CD4-positive, alpha-beta T cell treated with Interleukin-4 for 4 hours (primary cell): Measurements from ENCODE around the gene FRMD1.

ENCODE experiments used
- DNase-seq: peaks from one replicate; pipeline ENCODE4 v3.0.0-alpha.2; 2020

The FRMD1 gene

GRCh38 chr6:168021581-168021980 lies 57.4 kb downstream of the FRMD1 start:
- DNase-seq, result no peak

- DNase-seq, result no peak
These were observed 58.8 kb downstream of the FRMD1 start for GRCh38 chr6:168020242-168020641.

DNA sequence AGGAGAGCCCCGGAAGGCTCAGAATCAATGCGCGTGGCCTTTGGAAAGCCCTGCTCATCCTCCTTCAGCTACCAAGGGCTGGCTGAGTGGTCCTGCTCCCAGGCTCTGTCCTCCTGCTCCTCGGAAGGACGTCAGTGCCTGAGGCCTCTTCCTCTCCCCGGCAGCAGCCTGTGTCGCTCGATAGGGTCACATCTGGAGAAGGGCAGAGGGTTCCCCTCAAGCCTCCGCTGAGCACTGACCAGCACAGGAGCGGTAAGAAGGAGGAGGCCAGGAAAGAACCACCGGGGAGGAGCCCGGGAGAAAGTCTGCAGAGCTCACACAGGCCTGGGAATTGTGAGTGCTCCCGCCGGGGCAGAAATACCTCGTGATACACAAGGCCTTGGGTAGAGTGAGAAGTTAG lies 60.3 kb downstream of the FRMD1 start:
- no peak for DNase-seq

- no peak for DNase-seq
These were observed 61.4 kb downstream of the FRMD1 start for GRCh38 chr6:168017629-168018028.

- no peak for DNase-seq
These were observed 62.1 kb downstream of the FRMD1 start for GRCh38 chr6:168016721-168017525.

DNA sequence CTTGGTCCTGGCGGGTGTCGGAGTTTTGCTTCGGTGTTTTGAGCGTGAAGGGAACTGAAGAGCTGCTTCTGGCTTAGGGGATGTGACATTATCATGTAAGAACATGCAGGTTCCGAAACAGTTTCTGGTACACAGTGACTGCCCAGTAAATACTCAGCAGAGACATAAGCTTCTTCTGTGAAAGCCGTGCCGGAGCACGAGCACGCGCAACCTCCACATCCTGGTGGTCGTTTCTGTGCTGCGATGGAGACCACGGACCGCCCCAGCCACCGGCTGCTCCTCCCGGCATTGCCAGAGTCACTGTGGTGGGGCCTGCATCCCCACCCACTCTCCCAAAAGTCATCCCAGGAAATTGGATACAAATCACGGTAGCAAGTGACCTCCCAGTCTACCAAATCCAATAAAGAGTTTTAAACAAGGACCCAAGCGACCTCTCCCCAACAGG lies 62.8 kb downstream of the FRMD1 start:
- DNase-seq, result no peak

DNA sequence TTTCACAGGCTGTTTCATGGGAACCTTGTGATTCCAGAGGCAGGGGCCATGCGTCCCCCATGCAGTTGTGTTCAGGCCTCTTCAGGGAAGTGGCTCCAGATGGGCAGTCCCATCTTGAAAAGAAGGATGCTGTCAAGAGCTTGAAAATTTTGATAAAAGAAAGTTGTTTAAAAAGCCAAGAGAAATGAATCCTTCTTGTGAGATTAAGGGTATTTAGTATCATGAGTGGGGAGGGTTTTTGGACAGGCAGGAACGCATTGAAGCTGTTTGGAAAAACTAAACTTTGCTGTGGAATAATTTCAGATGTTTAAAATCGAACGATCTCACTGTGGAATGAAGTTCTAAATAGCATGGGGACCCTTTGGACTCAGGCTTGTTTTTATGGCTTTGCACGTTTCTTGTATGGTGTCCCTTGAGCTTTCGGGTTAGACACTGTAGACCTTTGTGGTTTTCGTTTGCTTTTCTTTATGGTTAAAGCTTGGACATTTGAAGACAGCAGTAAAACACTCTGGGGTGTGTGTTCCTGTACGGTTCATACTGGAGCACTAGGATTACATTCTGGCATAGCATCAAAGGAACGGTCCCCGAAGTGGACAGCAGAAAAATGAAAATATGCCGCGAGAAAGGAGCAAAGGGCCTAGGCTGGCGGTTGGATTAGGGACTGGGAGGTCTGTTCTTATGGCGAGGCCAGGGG lies 63.4 kb downstream of the FRMD1 start:
- DNase-seq, result no peak

- no peak for DNase-seq
These were observed 64.0 kb downstream of the FRMD1 start for GRCh38 chr6:168015009-168015408.

- no peak for DNase-seq
These were observed 64.6 kb downstream of the FRMD1 start for GRCh38 chr6:168014428-168014827.

- no peak for DNase-seq
These were observed 65.6 kb downstream of the FRMD1 start for GRCh38 chr6:168013250-168013915.

DNA sequence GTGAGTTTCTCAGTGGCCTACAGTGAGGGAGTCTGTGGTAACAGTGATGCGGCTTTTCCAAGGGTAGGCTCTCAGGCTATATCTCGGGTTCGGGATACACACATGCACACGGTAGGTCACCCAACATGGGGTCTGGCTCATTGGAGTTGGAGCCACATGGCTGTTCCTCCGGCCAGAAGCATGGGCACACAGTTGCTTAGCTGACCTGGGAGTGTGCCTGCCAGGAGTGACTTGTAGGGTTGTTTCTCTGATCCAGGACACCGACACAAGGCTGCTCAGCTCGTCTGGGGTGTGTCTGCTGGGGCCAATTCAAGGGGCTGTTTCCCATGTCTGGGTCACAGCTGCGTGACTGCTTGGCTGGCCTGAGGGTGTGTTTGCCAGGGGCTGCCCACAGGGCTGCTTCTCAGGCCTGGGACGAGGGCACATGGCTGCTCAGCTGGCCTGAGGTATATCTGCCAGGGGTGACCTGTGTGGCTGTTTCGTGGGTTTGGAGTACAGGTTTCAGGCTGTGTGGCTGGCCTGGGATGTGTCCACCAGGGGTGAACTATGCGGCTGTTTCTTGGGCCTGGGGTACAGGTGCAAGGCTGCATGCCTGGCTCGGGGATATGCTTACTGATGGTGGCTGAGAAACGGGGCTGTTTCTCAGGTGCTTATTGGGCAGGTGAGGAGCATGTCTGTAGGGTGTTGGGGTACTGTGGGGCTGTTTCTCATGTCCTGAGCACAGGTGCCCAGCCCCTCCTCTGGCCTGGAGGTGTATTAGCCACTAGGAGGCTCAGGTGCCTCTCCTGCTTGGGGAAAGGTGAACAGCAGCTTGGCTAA lies 66.4 kb downstream of the FRMD1 start:
- DNase-seq, result no peak

- DNase-seq, result no peak
These were observed 67.7 kb downstream of the FRMD1 start for GRCh38 chr6:168011291-168011690.

DNA sequence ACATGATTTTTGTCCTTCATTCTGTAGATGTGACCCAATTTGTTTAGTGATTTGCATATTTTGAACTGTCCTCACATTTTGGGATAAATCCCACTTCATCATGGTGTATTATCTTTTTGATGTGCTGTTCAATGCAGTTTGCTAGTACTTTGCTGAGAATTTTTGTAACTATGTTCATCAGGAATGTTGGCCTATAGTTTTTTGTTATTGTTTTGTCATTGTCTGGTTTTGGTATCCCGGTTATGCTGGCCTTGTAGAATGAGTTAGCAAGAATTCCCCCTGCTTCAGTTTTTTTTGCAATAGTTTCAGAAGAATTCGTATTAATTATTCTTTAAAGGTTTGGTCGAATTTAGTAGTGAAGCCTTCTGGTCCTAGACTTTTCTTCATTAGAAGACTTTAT lies 69.7 kb downstream of the FRMD1 start:
- DNase-seq, result no peak

- no peak for DNase-seq
These were observed 71.2 kb downstream of the FRMD1 start for GRCh38 chr6:168007592-168008338.

- DNase-seq, result no peak
These were observed 73.2 kb downstream of the FRMD1 start for GRCh38 chr6:168005796-168006195.

DNA sequence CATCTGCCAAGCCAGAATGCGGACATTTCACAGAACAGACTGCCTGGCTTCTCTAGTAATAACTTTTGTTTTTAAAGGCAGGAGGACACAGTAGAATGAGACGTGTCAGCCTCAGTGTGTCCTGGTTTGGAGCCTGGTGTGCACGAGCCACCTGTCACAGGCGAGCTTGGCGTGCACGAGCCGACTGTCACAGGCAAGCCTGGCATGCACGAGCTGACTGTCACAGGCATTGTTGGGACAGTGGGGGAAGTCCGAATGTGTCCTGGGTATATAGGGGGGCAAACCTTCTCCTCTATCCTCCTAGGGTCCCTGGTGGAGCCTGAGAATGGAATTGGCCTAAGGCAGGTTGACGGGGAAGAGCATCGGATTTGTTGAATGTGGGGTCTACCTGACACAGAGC lies 74.1 kb downstream of the FRMD1 start:
- DNase-seq, result no peak

DNA sequence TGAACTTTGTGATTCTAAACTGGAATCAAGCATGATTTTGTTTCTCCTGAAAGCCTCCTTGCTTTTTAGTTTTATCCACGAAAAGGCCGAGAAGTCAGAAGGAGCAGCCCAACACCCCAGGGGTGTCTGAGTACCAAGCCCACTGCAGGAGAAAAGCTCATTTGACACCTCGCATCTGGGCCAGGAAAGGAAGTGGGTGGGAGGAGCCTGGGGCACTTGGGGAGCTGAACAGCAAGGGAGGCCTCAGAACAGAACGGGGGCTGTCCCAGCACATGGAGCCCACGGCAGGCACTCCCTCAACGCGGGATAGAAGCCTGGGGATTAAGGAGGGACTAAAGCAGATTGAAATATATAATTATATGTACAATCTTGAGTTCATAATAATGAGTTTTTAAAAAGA lies 75.0 kb downstream of the FRMD1 start:
- no peak for DNase-seq
